ENCODE results near the gene SPTBN1. TPM values are rescaled to one million over a fixed set of nuclear protein-coding genes. Genes with fewer than 3 reads are reported as not detected.

SPTBN1 gene
- polyA plus RNA-seq, 2 of the 4 experiments (the other 2 are of a cell fraction) = 105 to 126 TPM

DNA sequence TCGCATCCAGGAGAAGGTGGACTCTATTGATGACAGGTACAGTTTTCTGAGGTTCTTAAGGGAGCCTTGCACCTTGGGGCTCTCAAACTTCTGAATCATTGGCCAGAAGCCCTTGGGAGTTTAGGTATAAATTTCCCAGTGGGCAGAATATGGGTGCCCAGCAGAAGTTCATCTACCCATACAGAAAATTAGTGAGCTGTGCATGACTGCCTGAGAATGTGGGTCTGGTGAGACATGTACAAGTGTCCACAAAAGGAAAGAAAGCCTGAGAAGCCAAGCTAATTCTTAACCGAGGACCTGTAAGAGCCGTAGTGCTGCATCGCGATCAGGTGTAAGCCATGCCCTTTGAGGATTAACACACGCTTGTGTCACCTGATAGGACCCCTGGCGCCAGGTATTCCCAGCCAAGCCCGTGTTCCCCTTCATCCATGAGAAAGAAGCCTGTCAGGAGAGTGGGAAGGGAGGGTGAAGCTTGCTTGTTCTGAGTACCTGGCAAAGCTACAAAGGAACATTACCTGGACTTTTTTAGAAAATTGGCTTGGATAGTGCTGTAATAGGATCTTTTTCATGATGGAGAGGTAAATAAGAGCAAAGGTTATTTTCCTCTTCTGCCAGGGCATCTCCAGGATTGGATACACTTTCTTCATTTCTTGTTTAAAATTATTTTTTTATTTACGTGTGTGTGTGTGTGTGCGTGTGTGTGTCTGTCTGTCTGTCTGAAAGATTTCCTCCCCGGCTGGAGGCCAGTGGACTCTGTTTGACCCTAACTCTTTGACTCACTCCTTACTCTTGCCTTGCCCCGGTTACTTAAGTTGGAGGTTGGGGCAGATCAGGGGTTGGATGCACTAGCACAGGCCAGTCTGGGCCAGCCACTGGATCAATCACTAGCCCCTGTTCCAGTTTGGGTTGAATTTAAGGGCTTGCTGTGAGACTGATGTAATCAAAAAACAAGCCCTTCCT, 176.9 kb downstream of the SPTBN1 start (continued):
- TF ChIP-seq, protein P1, sequence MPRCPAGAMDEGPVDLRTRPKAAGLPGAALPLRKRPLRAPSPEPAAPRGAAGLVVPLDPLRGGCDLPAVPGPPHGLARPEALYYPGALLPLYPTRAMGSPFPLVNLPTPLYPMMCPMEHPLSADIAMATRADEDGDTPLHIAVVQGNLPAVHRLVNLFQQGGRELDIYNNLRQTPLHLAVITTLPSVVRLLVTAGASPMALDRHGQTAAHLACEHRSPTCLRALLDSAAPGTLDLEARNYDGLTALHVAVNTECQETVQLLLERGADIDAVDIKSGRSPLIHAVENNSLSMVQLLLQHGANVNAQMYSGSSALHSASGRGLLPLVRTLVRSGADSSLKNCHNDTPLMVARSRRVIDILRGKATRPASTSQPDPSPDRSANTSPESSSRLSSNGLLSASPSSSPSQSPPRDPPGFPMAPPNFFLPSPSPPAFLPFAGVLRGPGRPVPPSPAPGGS (IDR thresholded peaks at IDR 0.05) = no peak
- no peak for TF ChIP-seq MYC (IDR thresholded peaks at IDR 0.05; ENCODE audit: borderline replicate concordance, low read length)
- TF ChIP-seq ZFP36 (IDR thresholded peaks at IDR 0.05; ENCODE audit: borderline replicate concordance, partially characterized antibody) = no peak
- TF ChIP-seq, protein P2, sequence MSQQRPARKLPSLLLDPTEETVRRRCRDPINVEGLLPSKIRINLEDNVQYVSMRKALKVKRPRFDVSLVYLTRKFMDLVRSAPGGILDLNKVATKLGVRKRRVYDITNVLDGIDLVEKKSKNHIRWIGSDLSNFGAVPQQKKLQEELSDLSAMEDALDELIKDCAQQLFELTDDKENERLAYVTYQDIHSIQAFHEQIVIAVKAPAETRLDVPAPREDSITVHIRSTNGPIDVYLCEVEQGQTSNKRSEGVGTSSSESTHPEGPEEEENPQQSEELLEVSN (IDR thresholded peaks at IDR 0.05; ENCODE audit: borderline replicate concordance, low read depth) = no peak
- peak; percentile 69 to 72; a peak in 3 of 5 replicates for TF ChIP-seq JUN (IDR thresholded peaks at IDR 0.05)
- TF ChIP-seq RAD21 (conservative IDR thresholded peaks at IDR 0.05 in 1 of 2, IDR thresholded peaks at IDR 0.05 in 1 of 2) = 0 out of 5 replicates have a peak, but pooled peaks of 1 of the 2 experiments have one; percentile 25
- TF ChIP-seq HOXB5 (CRISPR knock-in tag; IDR thresholded peaks at IDR 0.05) = no peak; the same call in 1 of the 2 replicates
- TF ChIP-seq ZNF302 (CRISPR knock-in tag; IDR thresholded peaks at IDR 0.05) = no peak
- TF ChIP-seq PHF8 (IDR thresholded peaks at IDR 0.05; ENCODE audit: borderline replicate concordance, low read depth) = no peak
- TF ChIP-seq KDM5A (IDR thresholded peaks at IDR 0.05) = no peak
- no peak for TF ChIP-seq HOXA7 (CRISPR knock-in tag; IDR thresholded peaks at IDR 0.05)
- no peak for TF ChIP-seq CHD4 (IDR thresholded peaks at IDR 0.05; ENCODE audit: borderline replicate concordance)
- TF ChIP-seq CEBPB (IDR thresholded peaks at IDR 0.05) = peak in 1 of 2 experiments; percentile 58; a peak in 1 of 4 replicates
- no peak for TF ChIP-seq RFX5 (IDR thresholded peaks at IDR 0.05)
- TF ChIP-seq CHD2 (IDR thresholded peaks at IDR 0.05; ENCODE audit: low read length, partially characterized antibody) = no peak
- no peak for TF ChIP-seq ZSCAN20 (CRISPR knock-in tag; IDR thresholded peaks at IDR 0.05)
- TF ChIP-seq NR3C1 (IDR thresholded peaks at IDR 0.05) = no peak
- TF ChIP-seq RNF2 (IDR thresholded peaks at IDR 0.05; ENCODE audit: borderline replicate concordance, low read depth) = no peak
- no peak for TF ChIP-seq SMC3 (IDR thresholded peaks at IDR 0.05)
- TF ChIP-seq, protein P3, sequence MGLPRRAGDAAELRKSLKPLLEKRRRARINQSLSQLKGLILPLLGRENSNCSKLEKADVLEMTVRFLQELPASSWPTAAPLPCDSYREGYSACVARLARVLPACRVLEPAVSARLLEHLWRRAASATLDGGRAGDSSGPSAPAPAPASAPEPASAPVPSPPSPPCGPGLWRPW (IDR thresholded peaks at IDR 0.05) = no peak
- peak; percentile 95 for TF ChIP-seq RARB (CRISPR knock-in tag; IDR thresholded peaks at IDR 0.05)
- peak; percentile 81; the same call in 1 of the 2 replicates for TF ChIP-seq GATA3 (IDR thresholded peaks at IDR 0.05; ENCODE audit: borderline replicate concordance)
- TF ChIP-seq HDAC2 (IDR thresholded peaks at IDR 0.05) = no peak
- TF ChIP-seq EHMT2 (IDR thresholded peaks at IDR 0.05; ENCODE audit: low read depth) = no peak
- no peak for TF ChIP-seq POLR2A (IDR thresholded peaks at IDR 0.05; ENCODE audit: low read length)
- TF ChIP-seq NFE2L2 (conservative IDR thresholded peaks at IDR 0.05; ENCODE audit: low read length) = no peak
- no peak for TF ChIP-seq RCOR1 (IDR thresholded peaks at IDR 0.05; ENCODE audit: low read depth, low read length)
- no peak for TF ChIP-seq TFCP2L1 (CRISPR knock-in tag; IDR thresholded peaks at IDR 0.05)
- TF ChIP-seq POLR2AphosphoS2 (conservative IDR thresholded peaks at IDR 0.05; ENCODE audit: low read length) = 0 out of 2 replicates have a peak, but pooled peaks have one; percentile 36
- no peak for TF ChIP-seq BHLHE40 (IDR thresholded peaks at IDR 0.05; ENCODE audit: low read depth, low read length)
- peak; percentile 48; the same call in 1 of the 2 replicates for TF ChIP-seq JUNB (IDR thresholded peaks at IDR 0.05)
- TF ChIP-seq, protein P4, sequence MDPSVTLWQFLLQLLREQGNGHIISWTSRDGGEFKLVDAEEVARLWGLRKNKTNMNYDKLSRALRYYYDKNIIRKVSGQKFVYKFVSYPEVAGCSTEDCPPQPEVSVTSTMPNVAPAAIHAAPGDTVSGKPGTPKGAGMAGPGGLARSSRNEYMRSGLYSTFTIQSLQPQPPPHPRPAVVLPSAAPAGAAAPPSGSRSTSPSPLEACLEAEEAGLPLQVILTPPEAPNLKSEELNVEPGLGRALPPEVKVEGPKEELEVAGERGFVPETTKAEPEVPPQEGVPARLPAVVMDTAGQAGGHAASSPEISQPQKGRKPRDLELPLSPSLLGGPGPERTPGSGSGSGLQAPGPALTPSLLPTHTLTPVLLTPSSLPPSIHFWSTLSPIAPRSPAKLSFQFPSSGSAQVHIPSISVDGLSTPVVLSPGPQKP (IDR thresholded peaks at IDR 0.05; ENCODE audit: low read depth, low read length) = no peak
- TF ChIP-seq, protein P5, sequence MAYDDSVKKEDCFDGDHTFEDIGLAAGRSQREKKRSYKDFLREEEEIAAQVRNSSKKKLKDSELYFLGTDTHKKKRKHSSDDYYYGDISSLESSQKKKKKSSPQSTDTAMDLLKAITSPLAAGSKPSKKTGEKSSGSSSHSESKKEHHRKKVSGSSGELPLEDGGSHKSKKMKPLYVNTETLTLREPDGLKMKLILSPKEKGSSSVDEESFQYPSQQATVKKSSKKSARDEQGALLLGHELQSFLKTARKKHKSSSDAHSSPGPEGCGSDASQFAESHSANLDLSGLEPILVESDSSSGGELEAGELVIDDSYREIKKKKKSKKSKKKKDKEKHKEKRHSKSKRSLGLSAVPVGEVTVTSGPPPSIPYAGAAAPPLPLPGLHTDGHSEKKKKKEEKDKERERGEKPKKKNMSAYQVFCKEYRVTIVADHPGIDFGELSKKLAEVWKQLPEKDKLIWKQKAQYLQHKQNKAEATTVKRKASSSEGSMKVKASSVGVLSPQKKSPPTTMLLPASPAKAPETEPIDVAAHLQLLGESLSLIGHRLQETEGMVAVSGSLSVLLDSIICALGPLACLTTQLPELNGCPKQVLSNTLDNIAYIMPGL (CRISPR knock-in tag; IDR thresholded peaks at IDR 0.05; ENCODE audit: borderline replicate concordance) = no peak
- TF ChIP-seq, protein P6, sequence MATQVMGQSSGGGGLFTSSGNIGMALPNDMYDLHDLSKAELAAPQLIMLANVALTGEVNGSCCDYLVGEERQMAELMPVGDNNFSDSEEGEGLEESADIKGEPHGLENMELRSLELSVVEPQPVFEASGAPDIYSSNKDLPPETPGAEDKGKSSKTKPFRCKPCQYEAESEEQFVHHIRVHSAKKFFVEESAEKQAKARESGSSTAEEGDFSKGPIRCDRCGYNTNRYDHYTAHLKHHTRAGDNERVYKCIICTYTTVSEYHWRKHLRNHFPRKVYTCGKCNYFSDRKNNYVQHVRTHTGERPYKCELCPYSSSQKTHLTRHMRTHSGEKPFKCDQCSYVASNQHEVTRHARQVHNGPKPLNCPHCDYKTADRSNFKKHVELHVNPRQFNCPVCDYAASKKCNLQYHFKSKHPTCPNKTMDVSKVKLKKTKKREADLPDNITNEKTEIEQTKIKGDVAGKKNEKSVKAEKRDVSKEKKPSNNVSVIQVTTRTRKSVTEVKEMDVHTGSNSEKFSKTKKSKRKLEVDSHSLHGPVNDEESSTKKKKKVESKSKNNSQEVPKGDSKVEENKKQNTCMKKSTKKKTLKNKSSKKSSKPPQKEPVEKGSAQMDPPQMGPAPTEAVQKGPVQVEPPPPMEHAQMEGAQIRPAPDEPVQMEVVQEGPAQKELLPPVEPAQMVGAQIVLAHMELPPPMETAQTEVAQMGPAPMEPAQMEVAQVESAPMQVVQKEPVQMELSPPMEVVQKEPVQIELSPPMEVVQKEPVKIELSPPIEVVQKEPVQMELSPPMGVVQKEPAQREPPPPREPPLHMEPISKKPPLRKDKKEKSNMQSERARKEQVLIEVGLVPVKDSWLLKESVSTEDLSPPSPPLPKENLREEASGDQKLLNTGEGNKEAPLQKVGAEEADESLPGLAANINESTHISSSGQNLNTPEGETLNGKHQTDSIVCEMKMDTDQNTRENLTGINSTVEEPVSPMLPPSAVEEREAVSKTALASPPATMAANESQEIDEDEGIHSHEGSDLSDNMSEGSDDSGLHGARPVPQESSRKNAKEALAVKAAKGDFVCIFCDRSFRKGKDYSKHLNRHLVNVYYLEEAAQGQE (IDR thresholded peaks at IDR 0.05) = no peak
